Fibroblast of mammary gland (primary cell): Measurements from ENCODE around the gene SH2D3A.

Experiments
- DNase-seq: peaks from one replicate; pipeline ENCODE4 v3.0.0-alpha.2; 2010; ENCODE audit warnings: low read depth
- H3K4me3 ChIP-seq: 2 replicates; pipeline ENCODE4 v1.5.1; 2011; ENCODE audit warnings: low read depth, mild to moderate bottlenecking, low read length, moderate library complexity; ENCODE audit not compliant: control insufficient read depth
- CTCF ChIP-seq: conservative IDR thresholded peaks from 2 replicates; pipeline ENCODE4 v1.5.1; 2011; ENCODE audit warnings: low read depth, low read length, inconsistent platforms; ENCODE audit not compliant: control insufficient read depth, insufficient read depth

SH2D3A gene

GRCh38 chr19:6713773-6714692 lies 53.2 kb downstream of the SH2D3A start:
- no peak for DNase-seq
- no peak for TF ChIP-seq CTCF
- no peak overlapping the region for H3K4me3 ChIP-seq

- no peak for TF ChIP-seq CTCF
- no peak overlapping the region for H3K4me3 ChIP-seq
- DNase-seq, result no peak
These were observed 54.3 kb downstream of the SH2D3A start for GRCh38 chr19:6712692-6713670.

- TF ChIP-seq CTCF, result no peak
- no peak for DNase-seq
- H3K4me3 ChIP-seq, result no peak overlapping the region
These were observed 55.0 kb downstream of the SH2D3A start for GRCh38 chr19:6712231-6712630.

- no peak for DNase-seq
These were observed 55.6 kb downstream of the SH2D3A start for GRCh38 chr19:6711605-6712004.

GRCh38 chr19:6711078-6711361 lies 56.2 kb downstream of the SH2D3A start:
- TF ChIP-seq CTCF, result no peak
- H3K4me3 ChIP-seq, result no peak overlapping the region
- no peak for DNase-seq

More at GRCh38 chr19:6711605-6712004, 55.6 kb downstream of the SH2D3A start:
- no peak for TF ChIP-seq CTCF
- H3K4me3 ChIP-seq, result no peak overlapping the region

- no peak for DNase-seq
- no peak overlapping the region for H3K4me3 ChIP-seq
- no peak for TF ChIP-seq CTCF
These were observed 56.8 kb downstream of the SH2D3A start for GRCh38 chr19:6710273-6711077.
